H1 (cell line): ENCODE data around the gene MIER1. TPM values are rescaled to one million over a fixed set of nuclear protein-coding genes. Genes with fewer than 3 reads are reported as not detected.
A peak's percentile ranks its signal among the peaks of the same experiment; 100 is the strongest.

Experiments used
- CTCF ChIA-PET: fragments of 300-600 bp; sonication (Branson Sonifier 250); formaldehyde crosslinking; loops from one replicate; lab custom pipeline; 2021; ENCODE audit not compliant: partially characterized antibody; lab: Charles Lee
- POLR2A ChIA-PET: fragments of 300-600 bp; sonication (Branson Sonifier 250); formaldehyde crosslinking; loops from one replicate; lab custom pipeline; 2021; ENCODE audit warnings: inconsistent platforms; ENCODE audit not compliant: partially characterized antibody; lab: Charles Lee
- DNase-seq, 2 experiments: peaks; one replicate each; pipeline versions ENCODE4 v3.0.0 to v3.0.0-alpha.2; 2010 to 2022; ENCODE audit warnings: low spot score in 2 of 2, low read depth in 1 of 2, mixed read lengths in 1 of 2
- FAIRE-seq: peaks from 2 replicates; lab custom pipeline; 2011; peaks lifted over from hg19 to GRCh38; lab: Jason Lieb, UNC
- H2AFZ ChIP-seq: 2 replicates; pipeline ENCODE4 v1.8.1; 2012; ENCODE audit warnings: low read length, inconsistent platforms
- H2AK5ac ChIP-seq: 2 replicates; pipeline ENCODE4 v1.6.1; 2013; ENCODE audit warnings: low read depth, low read length
- H2BK120ac ChIP-seq: replicated peaks from 2 replicates; pipeline ENCODE3; 2013; ENCODE audit warnings: low read depth, low read length, inconsistent platforms
- H2BK12ac ChIP-seq: 2 replicates; pipeline ENCODE4 v1.6.1; 2013; ENCODE audit warnings: low read depth, low read length
- H2BK15ac ChIP-seq: 2 replicates; pipeline ENCODE4 v1.6.1; 2013; ENCODE audit warnings: low read length
- H2BK20ac ChIP-seq: 2 replicates; pipeline ENCODE4 v1.6.1; 2013; ENCODE audit warnings: low read length
- H2BK5ac ChIP-seq: 2 replicates; pipeline ENCODE4 v1.6.1; 2013; ENCODE audit warnings: low read depth, low read length
- H3K14ac ChIP-seq: 2 replicates; pipeline ENCODE4 v1.6.1; 2013; ENCODE audit warnings: inconsistent platforms; ENCODE audit not compliant: insufficient read length
- H3K18ac ChIP-seq: 2 replicates; pipeline ENCODE4 v1.6.1; 2013; ENCODE audit warnings: low read length; ENCODE audit errors: extremely low read depth
- H3K23ac ChIP-seq: 2 replicates; pipeline ENCODE4 v1.6.1; 2013; ENCODE audit warnings: inconsistent platforms; ENCODE audit not compliant: insufficient read length
- H3K23me2 ChIP-seq: 2 replicates; pipeline ENCODE4 v1.6.1; 2013; ENCODE audit warnings: low read depth, low read length
- H3K27ac ChIP-seq: 2 replicates; pipeline ENCODE4 v1.6.1; 2011; ENCODE audit warnings: low read depth, low read length, inconsistent platforms
- H3K27me3 ChIP-seq, 4 experiments: replicated peaks in 1 of 4; 1 replicate in 1 of 4; 2 replicates in 3 of 4; pipeline versions ENCODE4 v1.6.1 to v1.8.1; 2011 to 2013; ENCODE audit warnings: low read length in 3 of 4, mild to moderate bottlenecking in 3 of 4, inconsistent platforms in 2 of 4, mixed read lengths in 2 of 4, moderate library complexity in 1 of 4; ENCODE audit not compliant: control insufficient read depth in 3 of 4, insufficient read depth in 3 of 4; ENCODE audit errors: extremely low read depth in 1 of 4
- H3K36me3 ChIP-seq, 4 experiments: 2 replicates each; pipeline versions ENCODE4 v1.6.1 to v1.8.1; 2011 to 2013; ENCODE audit warnings: mild to moderate bottlenecking in 4 of 4, low read length in 3 of 4, moderate library complexity in 2 of 4, control low read depth in 1 of 4, inconsistent platforms in 1 of 4; ENCODE audit not compliant: insufficient read depth in 4 of 4, control insufficient read depth in 2 of 4
- H3K4ac ChIP-seq: replicated peaks from 2 replicates; pipeline ENCODE3; 2013; ENCODE audit warnings: low read length, low read depth, mixed read lengths, inconsistent platforms; ENCODE audit not compliant: insufficient read length
- H3K4me1 ChIP-seq, 4 experiments: replicated peaks in 1 of 4; 1 replicate in 1 of 4; 2 replicates in 3 of 4; pipeline versions ENCODE4 v1.6.1 to v1.8.1; 2011 to 2013; ENCODE audit warnings: low read length in 3 of 4, inconsistent platforms in 2 of 4, mixed read lengths in 1 of 4; ENCODE audit not compliant: insufficient read depth in 4 of 4, control insufficient read depth in 3 of 4
- H3K4me2 ChIP-seq, 2 experiments: 2 replicates each; pipeline versions ENCODE4 v1.6.1 to v1.8.1; 2011 to 2013; ENCODE audit warnings: low read depth in 2 of 2, low read length in 2 of 2, control low read depth in 1 of 2, inconsistent platforms in 1 of 2, mild to moderate bottlenecking in 1 of 2; ENCODE audit not compliant: insufficient read depth in 1 of 2
- H3K4me3 ChIP-seq, 4 experiments: fragments of 200-600, 300-600 bp in 1 of 4; sonication (generic), shearing (Covaris generic), sonication (Bioruptor Twin) in 1 of 4; 2 replicates each; pipeline versions ENCODE4 v1.5.1 to v1.8.1; 2011 to 2016; ENCODE audit warnings: low read length in 4 of 4, low read depth in 3 of 4, control low read depth in 2 of 4, inconsistent platforms in 2 of 4, mild to moderate bottlenecking in 2 of 4, mixed read lengths in 1 of 4, moderate library complexity in 1 of 4; ENCODE audit not compliant: insufficient read depth in 2 of 4; ENCODE audit errors: extremely low read depth in 1 of 4
- H3K56ac ChIP-seq: replicated peaks from 2 replicates; pipeline ENCODE3; 2013; ENCODE audit warnings: low read depth, mild to moderate bottlenecking, mixed read lengths, low read length, inconsistent platforms; ENCODE audit not compliant: insufficient read length
- H3K79me1 ChIP-seq: 2 replicates; pipeline ENCODE4 v1.6.1; 2013; ENCODE audit warnings: low read depth, low read length, control low read depth
- H3K79me2 ChIP-seq, 2 experiments: 2 replicates each; pipeline versions ENCODE4 v1.6.1 to v1.8.1; 2012 to 2013; ENCODE audit warnings: low read length in 2 of 2, mild to moderate bottlenecking in 2 of 2, inconsistent platforms in 1 of 2; ENCODE audit not compliant: insufficient read depth in 2 of 2, control insufficient read depth in 1 of 2
- H3K9ac ChIP-seq, 4 experiments: replicated peaks in 1 of 4; 1 replicate in 1 of 4; 2 replicates in 3 of 4; pipeline versions ENCODE4 v1.6.1 to v1.8.1; 2011 to 2013; ENCODE audit warnings: low read depth in 3 of 4, low read length in 3 of 4, control low read depth in 2 of 4, mild to moderate bottlenecking in 2 of 4, moderate library complexity in 2 of 4, inconsistent platforms in 1 of 4; ENCODE audit errors: extremely low read depth in 1 of 4
- H3K9me3 ChIP-seq, 2 experiments: 2 replicates each; pipeline versions ENCODE4 v1.6.1 to v1.8.1; 2012 to 2013; ENCODE audit warnings: mild to moderate bottlenecking in 2 of 2, moderate library complexity in 2 of 2, control low read depth in 1 of 2, inconsistent platforms in 1 of 2, low read depth in 1 of 2, low read length in 1 of 2, mixed read lengths in 1 of 2; ENCODE audit not compliant: insufficient read depth in 2 of 2
- H4K20me1 ChIP-seq, 2 experiments: replicated peaks in 1 of 2; 2 replicates each; pipeline versions ENCODE3 to v1.8.1; 2011 to 2013; ENCODE audit warnings: inconsistent platforms in 2 of 2, low read length in 2 of 2, mild to moderate bottlenecking in 1 of 2; ENCODE audit not compliant: insufficient read depth in 2 of 2, control insufficient read depth in 1 of 2
- H4K5ac ChIP-seq: 2 replicates; pipeline ENCODE4 v1.6.1; 2013; ENCODE audit warnings: low read length, low read depth, mixed read lengths, inconsistent platforms; ENCODE audit not compliant: insufficient read length
- H4K8ac ChIP-seq: 2 replicates; pipeline ENCODE4 v1.8.0; 2013; ENCODE audit warnings: mild to moderate bottlenecking, moderate library complexity, low read length, inconsistent platforms; ENCODE audit not compliant: insufficient read depth; ENCODE audit errors: extremely low read depth
- H4K91ac ChIP-seq: replicated peaks from 2 replicates; pipeline ENCODE3; 2013; ENCODE audit warnings: low read length, mixed read lengths, inconsistent platforms; ENCODE audit not compliant: insufficient read length
- ATF3 ChIP-seq: IDR thresholded peaks from 2 replicates; pipeline ENCODE4 v1.6.1; 2011; ENCODE audit warnings: low read depth, mild to moderate bottlenecking, low read length; ENCODE audit not compliant: insufficient read depth
- WGBS, 2 experiments: shearing (Covaris generic) in 1 of 2; methylation state at CpG; one replicate each; pipeline versions ENCODE4 v1.1.6 to v1.1.7; 2013 to 2015; ENCODE audit warnings: low lambda C conversion rate in 2 of 2, mixed read lengths in 2 of 2, inconsistent platforms in 1 of 2, low coverage in 1 of 2, missing lambda C conversion rate in 1 of 2; ENCODE audit not compliant: insufficient replicate concordance in 2 of 2, insufficient coverage in 1 of 2, insufficient read length in 1 of 2; ENCODE audit errors: extremely low coverage in 1 of 2, missing lambda C conversion rate in 1 of 2; 5-methylcytosine and 5-hydroxymethylcytosine counted together
- polyA plus RNA-seq, 7 experiments: library from polyadenylated mRNA; depleted of rRNA in 3 of 7; stranded (reverse) in 5 of 7; unstranded in 2 of 7; fragments of >200 nt in 5 of 7; fragments of 200-250 nt in 2 of 7; gene quantifications; 1 replicate in 5 of 7; 2 replicates in 1 of 7; 4 replicates in 1 of 7; pipeline versions ENCODE4 v1.2.1 to v1.2.3, GENCODE V29; 2011 to 2013; ENCODE audit warnings: missing spikeins in 2 of 7, mixed read lengths in 2 of 7
- total RNA-seq: library from RNA; stranded (reverse); fragmentation: NEBNext Ultra II Directional; extraction: Animal tissue kit (Norgen Biotek cat#: 25700); gene quantifications from 2 replicates; pipeline ENCODE4 v1.2.1, GENCODE V29; 2021

The MIER1 gene
- total and polyA plus RNA-seq, 2 of the 8 experiments (the other 6 are each of a cell fraction or from before 2014, with no cell fraction given), result 5.2 to 33.5 TPM

- H2AFZ ChIP-seq, result no peak overlapping the region
- no peaks in the 10 kb centered on the region for H3K9me3 ChIP-seq
- no peak overlapping the region for H4K91ac ChIP-seq
- WGBS, 2 experiments, result 85% methylated on average over 3 of the region's 3 CpGs; no CpG with 5 or more reads in 1 of the 2 experiments
- no peak overlapping the region; the same call in 1 of the 2 replicates for H2BK12ac ChIP-seq
- no peak overlapping the region for H3K56ac ChIP-seq
- H3K9ac ChIP-seq, result no peak overlapping the region
- no peak overlapping the region for H2BK20ac ChIP-seq
- no peak overlapping the region for H2BK120ac ChIP-seq
- H2AK5ac ChIP-seq, result no peak overlapping the region
- H3K4me1 ChIP-seq, result peaks cover 0 to 4% (median 1%) of the 10 kb centered on the region in 4 experiments; a peak in 5 of 7 replicates
- H4K5ac ChIP-seq, result no peak overlapping the region
- H3K79me1 ChIP-seq, result peaks cover 2% of the 10 kb centered on the region; the same call in 1 of the 2 replicates
- DNase-seq (no peak), FAIRE-seq (no peak)
- no peak overlapping the region for H3K14ac ChIP-seq
- H3K4me3 ChIP-seq, result peak overlapping the region; percentile 26 to 96 (median 35); a peak in 6 of 8 replicates
- no peak overlapping the region for H3K4ac ChIP-seq
- no peak overlapping the region for H4K8ac ChIP-seq
- H3K23ac ChIP-seq, result no peak overlapping the region
- TF ChIP-seq ATF3, result no peak
- no peaks in the 10 kb centered on the region for H3K27me3 ChIP-seq
- H3K23me2 ChIP-seq, result peaks cover 11% of the 10 kb centered on the region; the same call in 1 of the 2 replicates
- H3K4me2 ChIP-seq, result peak overlapping the region; percentile 59 to 77
- ChIA-PET CTCF (interaction anchor here (0.6 kb wide), 1 partner anchor 750 kb away, joined by 3 read pairs; no protein-coding TSS in a partner anchor), POLR2A (no interaction called here)
- H3K18ac ChIP-seq, result no peak overlapping the region
- H3K27ac ChIP-seq, result no peak overlapping the region
- H3K79me2 ChIP-seq, result peaks cover 4 to 53% of the 10 kb centered on the region in 2 experiments; a peak in 3 of 4 replicates
- H2BK5ac ChIP-seq, result no peak overlapping the region
- H2BK15ac ChIP-seq, result no peak overlapping the region
- H4K20me1 ChIP-seq, result peaks cover 0 to 1% of the 10 kb centered on the region in 2 experiments
- no peaks in the 10 kb centered on the region for H3K36me3 ChIP-seq
Measured at GRCh38 chr1:66929146-66929688, 4.4 kb downstream of the MIER1 start.
